ENCODE results near the gene HMGCL. TPM values are rescaled to one million over a fixed set of nuclear protein-coding genes. Genes with fewer than 3 reads are reported as not detected.
"Not testable (repeated sequence)": the region's sequence is repeated elsewhere in the genome, so short reads cannot be mapped to it uniquely, and the experiment has no call there.

HMGCL gene
- total and polyA plus RNA-seq, 2 donors: 29.3 to 42.3 TPM

DNA sequence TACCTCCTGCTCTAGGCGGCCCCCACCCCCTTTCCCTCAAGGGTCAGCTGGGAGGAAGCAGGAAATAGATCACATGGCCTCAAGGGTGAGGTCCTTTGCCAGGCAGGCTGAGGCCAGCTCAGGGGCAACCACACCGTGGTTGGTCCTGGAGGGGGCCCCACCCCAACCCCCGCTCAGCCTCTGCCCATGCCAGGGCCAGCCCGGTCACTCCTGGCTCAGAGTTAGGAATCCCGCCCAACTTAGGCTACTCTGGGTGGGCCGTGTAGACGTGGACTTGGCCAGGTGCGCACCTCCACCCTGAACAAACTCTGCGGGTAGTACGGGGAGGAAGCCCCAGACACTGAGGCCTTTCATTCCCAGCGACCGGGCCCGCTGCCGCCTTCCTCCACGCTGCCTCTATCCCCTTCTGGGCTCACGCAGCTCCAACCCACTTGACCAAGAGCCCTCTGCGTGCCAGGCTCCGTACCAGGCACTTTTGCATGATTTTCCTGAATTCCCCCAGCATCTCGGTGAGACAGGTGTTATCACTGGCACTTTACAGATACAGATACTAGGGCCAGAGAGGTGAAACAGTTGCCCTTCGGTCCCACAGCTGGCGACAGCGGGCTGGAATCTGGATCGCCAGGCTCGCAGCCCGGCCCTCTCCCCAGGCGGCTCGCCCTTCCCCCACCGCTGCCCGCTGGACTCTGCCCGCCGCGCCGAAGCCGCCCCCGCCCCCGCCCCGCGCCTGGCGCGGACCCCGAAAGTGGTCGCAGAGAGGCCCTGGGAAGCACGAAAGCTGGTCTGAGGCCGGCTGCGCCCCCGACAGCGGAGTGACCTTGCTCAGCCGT is 25.4 kb downstream of the HMGCL start:
- DNase-seq (ENCODE audit: extremely low spot score): peak; percentile 62
- H3K4me1 ChIP-seq (ENCODE audit: insufficient read depth): no peaks in the 10 kb centered on the region
- no peaks in the 10 kb centered on the region for H3K36me3 ChIP-seq (ENCODE audit: insufficient read depth)
- 3% methylated on average over 48 of the region's 48 CpGs for WGBS
- H3K27ac ChIP-seq (ENCODE audit: low read depth): peak overlapping the region; percentile 90
- peak overlapping the region; percentile 58 for H3K4me3 ChIP-seq (ENCODE audit: low read depth, low read length)

DNA sequence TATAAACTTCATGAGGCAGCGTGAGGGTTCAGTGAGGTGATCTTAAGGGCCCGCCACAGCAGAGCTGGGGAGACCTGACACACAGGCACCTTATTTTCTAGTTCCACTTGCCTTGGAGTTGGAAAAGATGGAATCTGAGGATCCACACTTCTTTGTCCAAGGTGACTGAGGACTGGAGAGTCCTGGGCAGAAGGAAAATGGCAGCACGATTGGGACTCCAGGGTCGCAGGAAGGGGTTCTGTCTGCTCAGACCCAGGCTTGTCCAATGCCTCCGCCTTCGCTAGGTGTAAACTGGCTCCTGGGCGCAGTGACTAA is 26.0 kb downstream of the HMGCL start:
- no peak for DNase-seq (ENCODE audit: extremely low spot score)
- no peaks in the 10 kb centered on the region for H3K4me1 ChIP-seq (ENCODE audit: insufficient read depth)
- H3K27ac ChIP-seq (ENCODE audit: low read depth): peak overlapping the region; percentile 38
- H3K36me3 ChIP-seq (ENCODE audit: insufficient read depth): no peaks in the 10 kb centered on the region
- WGBS: 69% methylated on average over 7 of the region's 7 CpGs
- no peak overlapping the region for H3K4me3 ChIP-seq (ENCODE audit: low read depth, low read length)

DNA sequence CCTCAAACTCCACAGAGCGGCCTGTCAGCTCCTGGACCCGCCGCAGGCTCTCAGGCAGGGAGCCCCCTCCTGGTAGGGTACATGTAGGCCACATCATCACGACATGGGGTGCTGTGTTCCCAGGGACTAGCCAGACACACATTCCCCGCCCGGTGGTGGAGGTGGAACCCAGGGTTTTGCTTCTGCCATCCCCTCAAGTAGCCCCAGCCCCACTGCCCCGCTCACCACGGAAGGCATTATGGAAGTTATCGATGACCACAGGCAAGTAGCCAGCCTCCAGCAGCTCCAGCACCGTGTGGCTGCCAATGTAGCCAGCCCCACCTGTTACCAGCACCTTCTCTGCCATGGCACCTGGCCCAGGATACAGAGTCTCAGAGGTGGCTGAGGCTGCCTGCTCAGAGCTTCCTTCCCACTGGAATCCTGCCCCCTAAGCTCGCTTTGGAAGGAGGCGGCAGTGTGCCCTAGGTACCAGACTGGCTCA is 26.5 kb downstream of the HMGCL start:
- no peak for DNase-seq (ENCODE audit: extremely low spot score)
- WGBS: 87% methylated on average over 12 of the region's 12 CpGs
- H3K4me1 ChIP-seq (ENCODE audit: insufficient read depth): no peaks in the 10 kb centered on the region
- no peak overlapping the region for H3K4me3 ChIP-seq (ENCODE audit: low read depth, low read length)
- no peaks in the 10 kb centered on the region for H3K36me3 ChIP-seq (ENCODE audit: insufficient read depth)
- peak overlapping the region; percentile 49 for H3K27ac ChIP-seq (ENCODE audit: low read depth)

DNA sequence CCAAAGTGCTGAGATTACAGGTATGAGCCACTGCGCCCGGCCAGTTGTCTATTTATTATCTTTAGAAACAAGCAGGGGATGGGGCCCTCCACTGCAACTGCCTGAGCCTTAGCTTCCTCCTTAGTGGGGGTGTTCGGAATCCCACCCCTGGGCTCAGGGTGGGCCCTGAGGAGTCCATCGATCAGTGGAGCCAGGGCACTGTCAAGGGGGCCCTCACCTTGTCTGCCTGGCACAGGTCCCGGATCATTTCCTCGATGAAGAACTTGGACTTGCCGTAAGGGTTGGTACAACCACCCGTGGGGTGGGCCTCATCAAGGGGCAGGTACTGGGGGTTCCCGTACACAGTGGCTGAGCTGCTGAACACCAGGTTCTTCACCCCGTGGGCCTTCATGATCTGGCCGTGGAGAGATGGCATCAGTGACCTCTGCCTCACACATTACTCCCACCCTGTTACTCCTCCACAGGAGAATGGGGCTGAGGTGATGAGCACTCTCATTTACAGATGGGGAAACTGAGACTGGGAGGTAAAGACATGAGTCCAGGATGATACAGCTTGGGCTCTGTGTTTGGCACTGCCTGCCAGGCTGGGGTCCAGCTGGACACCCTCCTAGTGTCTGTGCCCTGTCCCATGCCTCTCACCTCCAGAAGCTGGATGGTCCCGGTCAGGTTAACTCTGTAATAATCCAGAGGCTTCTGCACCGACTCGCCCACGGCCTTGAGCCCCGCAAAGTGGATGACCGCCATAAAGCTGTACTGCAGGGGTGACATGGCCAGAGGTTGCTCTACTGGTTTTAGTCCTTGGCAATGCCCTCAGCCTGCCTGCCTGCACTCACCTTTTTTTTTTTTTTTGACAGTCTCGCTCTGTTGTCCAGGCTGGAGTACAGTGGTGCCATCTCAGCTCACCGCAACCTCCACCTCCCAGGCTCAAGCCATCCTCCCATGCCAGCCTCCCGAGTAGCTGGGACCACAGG is 27.5 kb downstream of the HMGCL start:
- Histone ChIP-seq H3K27ac (ENCODE audit: low read depth) (no peak overlapping the region), H3K36me3 (ENCODE audit: insufficient read depth) (no peaks in the 10 kb centered on the region), H3K4me3 (ENCODE audit: low read depth, low read length) (no peak overlapping the region), H3K4me1 (ENCODE audit: insufficient read depth) (no peaks in the 10 kb centered on the region)
- DNase-seq (ENCODE audit: extremely low spot score): no peak
- WGBS: 80% methylated on average over 20 of the region's 20 CpGs

DNA sequence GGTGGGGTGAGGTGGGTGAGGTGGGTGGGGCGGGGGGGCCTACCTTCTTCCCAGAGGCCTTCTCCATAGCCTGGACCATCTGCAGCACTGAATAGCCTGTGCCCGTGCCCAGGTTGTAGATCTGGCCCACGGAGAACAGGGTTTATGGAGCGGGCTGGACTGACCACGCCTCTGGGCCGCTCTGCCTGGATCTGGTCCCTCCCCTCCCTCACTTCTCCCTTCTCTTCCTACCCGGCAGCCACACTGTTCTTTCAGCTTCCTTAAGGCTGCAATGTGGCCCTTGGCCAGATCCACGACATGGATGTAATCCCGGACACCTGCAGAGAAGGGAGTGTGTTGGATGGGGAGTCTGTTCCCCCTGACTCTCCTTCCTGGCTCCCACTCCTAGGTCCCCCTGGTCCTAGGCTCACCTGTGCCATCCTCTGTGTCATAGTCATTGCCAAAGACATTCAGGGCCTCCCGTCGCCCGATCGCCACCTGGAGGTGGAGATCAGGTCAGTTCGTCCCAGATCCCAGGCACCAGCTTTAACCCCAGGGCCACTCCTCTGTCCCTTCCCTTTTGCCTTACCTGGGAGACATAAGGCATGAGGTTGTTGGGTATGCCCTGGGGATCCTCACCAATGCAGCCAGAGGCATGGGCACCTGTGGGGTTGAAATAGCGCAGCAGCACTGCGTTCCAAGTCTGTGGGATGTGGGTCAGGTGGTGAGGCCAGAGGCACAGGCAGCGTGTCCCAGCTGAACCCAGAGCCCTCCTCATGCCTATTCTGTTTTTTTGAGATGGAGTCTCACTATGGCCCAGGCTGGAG is 28.6 kb downstream of the HMGCL start:
- no peaks in the 10 kb centered on the region for H3K36me3 ChIP-seq (ENCODE audit: insufficient read depth)
- H3K4me1 ChIP-seq (ENCODE audit: insufficient read depth): no peaks in the 10 kb centered on the region
- H3K27ac ChIP-seq (ENCODE audit: low read depth): no peak overlapping the region
- WGBS: 55% methylated on average over 17 of the region's 17 CpGs
- no peak for DNase-seq (ENCODE audit: extremely low spot score)
- no peak overlapping the region for H3K4me3 ChIP-seq (ENCODE audit: low read depth, low read length)

DNA sequence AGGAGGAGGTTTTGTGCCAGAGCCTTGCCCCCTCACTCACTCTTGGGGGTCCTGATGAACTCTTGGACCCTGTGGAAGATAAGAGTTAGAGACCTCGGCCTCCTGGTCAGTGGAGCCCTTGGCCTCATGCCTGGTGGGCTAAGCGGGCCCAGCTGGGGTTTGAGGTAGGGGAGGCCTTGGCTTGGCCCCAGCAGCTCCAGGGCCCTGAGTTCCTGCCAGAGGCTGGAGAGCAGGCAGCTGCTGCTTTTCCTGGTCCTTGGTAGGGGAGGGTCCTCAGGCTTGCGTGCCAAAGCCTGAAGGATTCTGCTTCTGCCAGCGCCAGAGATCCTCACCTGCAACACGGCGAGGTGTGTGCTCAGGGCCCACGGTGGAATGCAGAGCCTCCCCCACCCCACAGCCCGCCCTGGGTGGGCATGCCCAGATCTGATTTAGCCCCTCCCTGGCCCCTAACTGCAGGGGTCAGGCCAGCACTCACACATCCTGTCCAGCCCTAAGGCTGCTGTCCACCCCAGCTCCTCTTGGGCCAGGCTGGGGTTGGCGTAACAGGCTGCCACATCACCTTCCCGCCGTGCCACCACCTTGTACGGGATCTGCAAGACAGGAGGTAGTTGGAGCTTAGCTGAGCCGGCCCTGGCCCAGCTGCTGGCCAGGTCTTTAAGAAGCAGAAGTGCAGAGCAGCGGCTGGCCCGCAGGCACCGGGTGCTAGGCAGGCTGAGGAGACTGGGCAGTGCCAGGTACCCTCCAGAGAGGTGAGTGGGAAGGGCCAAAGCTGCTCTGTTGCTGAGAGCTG is 29.4 kb downstream of the HMGCL start:
- no peak overlapping the region for H3K27ac ChIP-seq (ENCODE audit: low read depth)
- H3K4me3 ChIP-seq (ENCODE audit: low read depth, low read length): no peak overlapping the region
- H3K36me3 ChIP-seq (ENCODE audit: insufficient read depth): no peaks in the 10 kb centered on the region
- H3K4me1 ChIP-seq (ENCODE audit: insufficient read depth): no peaks in the 10 kb centered on the region
- no peak for DNase-seq (ENCODE audit: extremely low spot score)
- WGBS: 58% methylated on average over 16 of the region's 16 CpGs

DNA sequence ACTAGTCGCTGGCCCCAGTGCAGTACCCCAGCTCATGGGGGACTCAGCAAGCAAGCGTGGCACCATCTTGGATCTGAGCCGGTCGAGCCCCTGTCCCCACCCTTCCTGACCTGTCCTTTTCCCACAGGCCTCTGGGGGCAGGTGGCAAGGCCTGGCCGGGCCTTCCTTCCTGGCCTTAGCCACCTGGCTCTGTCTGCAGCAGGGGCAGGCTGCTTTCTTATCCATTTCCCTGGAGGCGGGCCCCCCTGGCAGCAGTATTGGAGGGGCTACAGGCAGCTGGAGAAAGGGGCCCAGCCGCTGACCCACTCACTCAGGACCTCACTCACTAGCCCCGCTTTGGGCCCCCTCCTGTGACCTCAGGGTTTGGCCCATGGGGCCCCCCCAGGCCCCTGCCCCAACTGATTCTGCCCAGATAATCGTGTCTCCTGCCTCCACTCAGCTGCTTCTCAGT is 30.5 kb downstream of the HMGCL start:
- 74% methylated on average over 9 of the region's 9 CpGs for WGBS
- DNase-seq (ENCODE audit: extremely low spot score); H3K27ac ChIP-seq (ENCODE audit: low read depth); H3K4me1 ChIP-seq (ENCODE audit: insufficient read depth); H3K36me3 ChIP-seq (ENCODE audit: insufficient read depth); H3K4me3 ChIP-seq (ENCODE audit: low read depth, low read length): not testable (repeated sequence)

DNA sequence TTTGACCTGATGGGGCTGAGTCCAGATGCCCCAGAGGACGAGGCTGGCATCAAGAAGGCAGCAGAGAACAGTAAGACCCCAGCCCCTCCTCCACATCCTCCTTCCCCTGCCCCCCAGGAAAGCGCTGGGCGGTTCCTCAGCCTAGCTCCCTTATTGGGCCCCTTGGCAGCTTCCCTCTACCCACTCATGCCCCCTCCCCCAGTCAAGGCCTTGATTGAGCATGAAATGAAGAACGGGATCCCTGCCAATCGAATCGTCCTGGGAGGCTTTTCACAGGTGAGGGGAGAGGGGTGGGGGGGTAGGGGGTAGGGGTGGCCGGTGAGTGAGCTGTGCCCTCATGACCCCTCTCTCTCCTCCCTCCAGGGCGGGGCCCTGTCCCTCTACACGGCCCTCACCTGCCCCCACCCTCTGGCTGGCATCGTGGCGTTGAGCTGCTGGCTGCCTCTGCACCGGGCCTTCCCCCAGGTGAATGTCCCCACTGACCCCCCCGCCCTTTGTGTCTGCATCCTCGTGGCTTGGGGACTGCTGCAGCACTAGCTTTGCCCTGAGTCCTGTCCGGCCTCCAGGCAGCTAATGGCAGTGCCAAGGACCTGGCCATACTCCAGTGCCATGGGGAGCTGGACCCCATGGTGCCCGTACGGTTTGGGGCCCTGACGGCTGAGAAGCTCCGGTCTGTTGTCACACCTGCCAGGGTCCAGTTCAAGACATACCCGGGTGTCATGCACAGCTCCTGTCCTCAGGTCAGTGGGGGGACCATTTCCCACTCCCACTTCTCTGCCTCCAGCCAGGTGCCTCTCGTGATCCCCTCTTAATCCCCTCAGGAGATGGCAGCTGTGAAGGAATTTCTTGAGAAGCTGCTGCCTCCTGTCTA is 31.1 kb downstream of the HMGCL start:
- H3K4me3 ChIP-seq (ENCODE audit: low read depth, low read length): no peak overlapping the region
- no peak for DNase-seq (ENCODE audit: extremely low spot score)
- H3K27ac ChIP-seq (ENCODE audit: low read depth): no peak overlapping the region
- H3K36me3 ChIP-seq (ENCODE audit: insufficient read depth): no peaks in the 10 kb centered on the region
- no peaks in the 10 kb centered on the region for H3K4me1 ChIP-seq (ENCODE audit: insufficient read depth)
- 71% methylated on average over 21 of the region's 21 CpGs for WGBS

DNA sequence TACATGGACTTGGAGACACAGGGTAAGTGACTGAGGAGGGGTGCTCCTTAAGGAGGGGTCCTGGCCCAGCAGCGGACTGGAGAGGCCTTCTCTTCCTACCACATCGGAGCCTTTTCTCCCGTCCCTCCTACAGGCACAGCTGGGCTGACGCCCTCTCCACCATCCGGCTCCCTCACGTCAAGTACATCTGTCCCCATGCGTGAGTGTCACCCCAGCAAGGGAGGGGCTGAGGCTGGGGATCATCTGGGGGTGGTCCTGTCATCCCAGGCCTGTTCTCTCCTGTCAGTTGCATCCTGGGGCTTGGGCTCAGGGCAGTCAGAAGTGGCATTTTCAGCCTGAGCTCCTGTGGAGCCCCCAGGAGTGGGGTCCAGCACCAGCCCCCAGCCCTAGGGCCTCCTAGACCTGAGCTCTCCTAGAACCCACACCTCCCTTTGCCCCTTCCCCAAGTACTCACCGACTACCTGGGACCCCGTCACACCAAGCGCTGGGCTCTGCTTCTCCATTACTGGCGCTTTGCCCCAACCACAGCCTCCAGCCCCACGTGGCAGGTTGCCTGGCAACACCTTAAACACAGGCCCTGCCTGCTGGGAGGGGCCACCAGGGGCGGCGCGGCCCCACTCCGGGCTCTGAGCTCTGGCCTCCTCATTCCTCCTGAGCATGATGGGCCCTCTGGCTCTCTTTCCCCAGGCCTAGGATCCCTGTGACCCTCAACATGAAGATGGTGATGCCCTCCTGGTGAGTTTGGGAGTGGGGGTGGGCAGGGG is 32.0 kb downstream of the HMGCL start:
- H3K4me3 ChIP-seq (ENCODE audit: low read depth, low read length): no peak overlapping the region
- no peak for DNase-seq (ENCODE audit: extremely low spot score)
- 55% methylated on average over 16 of the region's 16 CpGs for WGBS
- no peak overlapping the region for H3K27ac ChIP-seq (ENCODE audit: low read depth)
- H3K4me1 ChIP-seq (ENCODE audit: insufficient read depth): no peaks in the 10 kb centered on the region
- H3K36me3 ChIP-seq (ENCODE audit: insufficient read depth): no peaks in the 10 kb centered on the region

DNA sequence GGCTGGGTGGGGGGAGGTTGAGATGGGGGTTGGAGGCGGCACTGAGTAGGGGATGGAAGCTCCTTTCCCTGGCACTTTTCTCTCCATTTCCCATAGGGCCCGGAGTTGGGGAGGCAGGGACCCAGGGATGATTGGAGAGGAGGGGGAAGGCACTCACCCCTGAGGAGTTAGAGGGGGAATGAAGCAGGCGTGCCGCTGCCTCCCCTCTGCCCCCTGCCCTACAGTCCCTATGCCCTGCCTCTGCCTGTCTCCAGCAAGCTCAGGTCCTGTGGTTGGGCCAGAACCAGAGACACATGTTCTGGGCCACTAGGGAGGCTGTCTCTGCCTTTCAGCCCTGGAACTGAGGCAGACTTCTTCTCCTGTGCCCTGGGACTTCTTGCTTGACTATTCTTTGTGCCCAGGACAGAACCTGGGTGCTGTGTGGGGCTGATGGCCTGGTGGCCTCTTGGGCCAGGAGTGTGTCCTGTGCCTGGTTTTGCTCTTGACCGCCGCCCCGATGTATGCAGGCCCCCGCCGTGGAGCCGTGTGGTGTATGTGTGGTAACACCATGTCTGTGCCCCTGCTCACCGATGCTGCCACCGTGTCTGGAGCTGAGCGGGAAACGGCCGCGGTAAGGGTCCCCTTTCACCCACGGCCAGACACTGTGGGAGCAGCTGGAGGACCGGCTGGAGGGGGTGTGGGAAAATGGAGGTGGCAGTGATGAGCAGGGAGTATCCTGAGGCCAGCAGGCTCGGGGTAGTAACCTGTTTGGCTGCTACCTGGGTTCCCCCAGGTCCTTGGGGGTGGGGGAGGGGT is 32.9 kb downstream of the HMGCL start:
- H3K4me1 ChIP-seq (ENCODE audit: insufficient read depth): no peaks in the 10 kb centered on the region
- peak overlapping the region; percentile 83 for H3K4me3 ChIP-seq (ENCODE audit: low read depth, low read length)
- WGBS: 62% methylated on average over 19 of the region's 19 CpGs
- H3K27ac ChIP-seq (ENCODE audit: low read depth): no peak overlapping the region
- no peaks in the 10 kb centered on the region for H3K36me3 ChIP-seq (ENCODE audit: insufficient read depth)
- DNase-seq (ENCODE audit: extremely low spot score): no peak

DNA sequence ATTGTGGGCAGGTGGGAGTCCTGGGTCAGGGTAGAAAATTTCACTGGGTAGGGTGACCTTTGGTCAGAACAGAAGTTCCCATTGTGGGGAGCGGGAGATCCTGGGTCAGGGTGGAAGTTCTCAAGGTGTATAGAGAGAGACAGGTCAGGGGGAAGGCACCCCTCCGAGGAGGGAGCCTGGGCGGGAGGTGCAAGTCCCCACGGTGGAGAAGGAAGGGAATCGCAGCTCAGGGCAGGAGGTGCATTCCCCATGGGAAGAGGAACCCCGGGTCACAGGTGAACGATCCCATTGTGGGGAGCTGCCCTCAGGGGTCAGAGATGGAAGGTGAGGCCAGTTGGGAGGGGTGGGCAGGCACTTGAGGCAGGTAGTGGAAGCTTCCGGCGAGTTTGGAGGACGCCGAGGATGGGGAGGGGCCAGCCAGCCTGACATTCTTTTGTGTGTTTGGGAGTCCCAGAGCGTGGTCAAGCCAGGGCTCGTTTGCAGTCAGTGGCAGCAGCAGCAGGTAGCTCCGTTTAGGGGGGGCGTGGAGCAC is 33.6 kb downstream of the HMGCL start:
- no peaks in the 10 kb centered on the region for H3K36me3 ChIP-seq (ENCODE audit: insufficient read depth)
- peak overlapping the region; percentile 34 for H3K27ac ChIP-seq (ENCODE audit: low read depth)
- H3K4me1 ChIP-seq (ENCODE audit: insufficient read depth): no peaks in the 10 kb centered on the region
- peak overlapping the region; percentile 83 for H3K4me3 ChIP-seq (ENCODE audit: low read depth, low read length)
- WGBS: under 1% methylated on average over 15 of the region's 15 CpGs
- DNase-seq (ENCODE audit: extremely low spot score): no peak

All from urinary bladder (tissue), 4 donors.